DND-41 (cell line): Measurements from ENCODE around the gene LRRC4.

ENCODE experiments used
- ATAC-seq: fragments of 200-7000 bp; cut with Tn5 transposase; 3 replicates; pipeline ENCODE4 v1.9.1; 2021; ENCODE audit warnings: low read depth; ENCODE audit not compliant: insufficient read depth
- DNase-seq: peaks from one replicate; pipeline ENCODE4 v3.0.0-alpha.2; 2020
- H2AFZ ChIP-seq: 2 replicates; pipeline ENCODE4 v1.6.0; 2012; ENCODE audit warnings: low read depth, low read length
- H3K27ac ChIP-seq: 2 replicates; pipeline ENCODE4 v1.5.1; 2012; ENCODE audit warnings: low read length, inconsistent platforms
- H3K27me3 ChIP-seq: fragments of 200-600 bp; sonication (generic); 2 replicates; pipeline ENCODE4 v1.6.0; 2012; ENCODE audit warnings: low read length, mild to moderate bottlenecking, inconsistent platforms; ENCODE audit not compliant: insufficient read depth, poor library complexity
- H3K36me3 ChIP-seq: 2 replicates; pipeline ENCODE4 v1.5.1; 2012; ENCODE audit warnings: low read length, inconsistent platforms; ENCODE audit not compliant: insufficient read depth
- H3K4me1 ChIP-seq: 2 replicates; pipeline ENCODE4 v1.5.1; 2012; ENCODE audit warnings: mild to moderate bottlenecking, low read length; ENCODE audit not compliant: insufficient read depth
- H3K4me2 ChIP-seq: 2 replicates; pipeline ENCODE4 v1.6.0; 2012; ENCODE audit warnings: mild to moderate bottlenecking, moderate library complexity, low read length, inconsistent platforms; ENCODE audit not compliant: insufficient read depth
- H3K4me3 ChIP-seq, 2 experiments: fragments of 200-600 bp in 1 of 2; shearing (Covaris generic) in 1 of 2; 2 replicates each; pipeline ENCODE4 v1.5.1; 2012 to 2016; ENCODE audit warnings: inconsistent platforms in 2 of 2, low read length in 2 of 2, mild to moderate bottlenecking in 2 of 2, low read depth in 1 of 2, moderate library complexity in 1 of 2
- H3K79me2 ChIP-seq: 2 replicates; pipeline ENCODE4 v1.6.0; 2012; ENCODE audit warnings: low read length, inconsistent platforms; ENCODE audit not compliant: insufficient read depth
- H3K9ac ChIP-seq: 2 replicates; pipeline ENCODE4 v1.6.0; 2012; ENCODE audit warnings: low read depth, mild to moderate bottlenecking, inconsistent platforms, low read length, moderate library complexity
- H3K9me3 ChIP-seq: 2 replicates; pipeline ENCODE4 v1.5.1; 2012; ENCODE audit warnings: low read length, moderate library complexity, mild to moderate bottlenecking, inconsistent platforms; ENCODE audit not compliant: insufficient read depth, severe bottlenecking
- H4K20me1 ChIP-seq: 2 replicates; pipeline ENCODE4 v1.6.0; 2012; ENCODE audit warnings: low read length; ENCODE audit not compliant: insufficient read depth
- CTCF ChIP-seq: IDR thresholded peaks from 2 replicates; pipeline ENCODE4 v1.5.1; 2012; ENCODE audit warnings: borderline replicate concordance, low read length, moderate library complexity, mild to moderate bottlenecking; ENCODE audit not compliant: poor library complexity, severe bottlenecking; ENCODE audit errors: extremely low read depth
- EZH2 ChIP-seq: IDR thresholded peaks from 3 replicates; pipeline ENCODE4 v1.6.1; 2012; ENCODE audit warnings: borderline replicate concordance, low read depth, mild to moderate bottlenecking, moderate library complexity, low read length, inconsistent platforms; ENCODE audit not compliant: severe bottlenecking

The LRRC4 gene

GRCh38 chr7:128017460-128017859 is 13.8 kb downstream of the LRRC4 start:
- H4K20me1 ChIP-seq, result peaks cover 3% of the 10 kb centered on the region; the same call in 1 of the 2 replicates
- H3K4me3 ChIP-seq, result no peak overlapping the region
- H2AFZ ChIP-seq, result no peak overlapping the region
- no peaks in the 10 kb centered on the region for H3K4me1 ChIP-seq
- H3K4me2 ChIP-seq, result no peak overlapping the region
- ATAC-seq (no peak), DNase-seq (no peak)
- peaks cover 5% of the 10 kb centered on the region; the same call in 1 of the 2 replicates for H3K36me3 ChIP-seq
- TF ChIP-seq EZH2 (no peak), CTCF (no peak)
- no peaks in the 10 kb centered on the region for H3K79me2 ChIP-seq
- H3K27me3 ChIP-seq, result no peaks in the 10 kb centered on the region
- no peaks in the 10 kb centered on the region for H3K9me3 ChIP-seq
- H3K9ac ChIP-seq, result no peak overlapping the region
- no peak overlapping the region for H3K27ac ChIP-seq

GRCh38 chr7:128014811-128015210 is 16.4 kb downstream of the LRRC4 start:
- no peak for ATAC-seq
- no peak overlapping the region for H3K4me2 ChIP-seq
- no peak overlapping the region for H2AFZ ChIP-seq
- no peaks in the 10 kb centered on the region for H3K4me1 ChIP-seq
- no peak for DNase-seq
- H3K27ac ChIP-seq, result no peak overlapping the region
- no peak overlapping the region for H3K9ac ChIP-seq
- TF ChIP-seq CTCF, result no peak
- TF ChIP-seq EZH2, result no peak
- H3K36me3 ChIP-seq, result no peaks in the 10 kb centered on the region; the same call in 1 of the 2 replicates
- H4K20me1 ChIP-seq, result peaks cover 3% of the 10 kb centered on the region; the same call in 1 of the 2 replicates
- no peaks in the 10 kb centered on the region for H3K79me2 ChIP-seq
- no peaks in the 10 kb centered on the region for H3K27me3 ChIP-seq
- H3K4me3 ChIP-seq, result no peak overlapping the region
- no peaks in the 10 kb centered on the region for H3K9me3 ChIP-seq

GRCh38 chr7:128011131-128011661 is 20.0 kb downstream of the LRRC4 start:
- no peak overlapping the region for H3K4me2 ChIP-seq
- H3K27ac ChIP-seq, result no peak overlapping the region
- H3K4me1 ChIP-seq, result no peaks in the 10 kb centered on the region
- no peak overlapping the region for H3K9ac ChIP-seq
- H3K9me3 ChIP-seq, result no peaks in the 10 kb centered on the region
- TF ChIP-seq CTCF, result no peak
- no peak for TF ChIP-seq EZH2
- ATAC-seq (no peak), DNase-seq (no peak)
- no peaks in the 10 kb centered on the region for H3K79me2 ChIP-seq
- no peaks in the 10 kb centered on the region for H3K27me3 ChIP-seq
- H3K36me3 ChIP-seq, result no peaks in the 10 kb centered on the region; the same call in 1 of the 2 replicates
- H4K20me1 ChIP-seq, result no peaks in the 10 kb centered on the region; the same call in 1 of the 2 replicates
- no peak overlapping the region for H3K4me3 ChIP-seq
- no peak overlapping the region for H2AFZ ChIP-seq
